ENCODE results near the gene BMP8A.
"Not testable (repeated sequence)": the region's sequence is repeated elsewhere in the genome, so short reads cannot be mapped to it uniquely, and the experiment has no call there.

- TF ChIP-seq POLR2AphosphoS5, CTCF, POLR2A (IDR thresholded peaks at IDR 0.05): not testable (repeated sequence)
Measured at GRCh38 chr1:39498821-39499220, 7.4 kb downstream of the BMP8A start.

Measured in gastroesophageal sphincter (tissue), 3 donors.